Neural cell (in vitro differentiated cells): ENCODE results near the gene TRIO.

Experiments used
- EP300 ChIP-seq: fragments of 450-650 bp; conservative IDR thresholded peaks from 2 replicates; pipeline ENCODE4 v1.6.1; 2014; ENCODE audit warnings: antibody characterized with exemption, mild to moderate bottlenecking, moderate library complexity; ENCODE audit not compliant: poor library complexity, severe bottlenecking
- MXI1 ChIP-seq: fragments of 450-650 bp; conservative IDR thresholded peaks from 2 replicates; pipeline ENCODE4 v1.6.1; 2014; ENCODE audit warnings: antibody characterized with exemption, mild to moderate bottlenecking; ENCODE audit not compliant: poor library complexity, severe bottlenecking
- TF ChIP-seq, protein P1 (sequence below): IDR thresholded peaks from 2 replicates; pipeline ENCODE4 v1.6.1; 2012; ENCODE audit warnings: borderline replicate concordance

DNA sequence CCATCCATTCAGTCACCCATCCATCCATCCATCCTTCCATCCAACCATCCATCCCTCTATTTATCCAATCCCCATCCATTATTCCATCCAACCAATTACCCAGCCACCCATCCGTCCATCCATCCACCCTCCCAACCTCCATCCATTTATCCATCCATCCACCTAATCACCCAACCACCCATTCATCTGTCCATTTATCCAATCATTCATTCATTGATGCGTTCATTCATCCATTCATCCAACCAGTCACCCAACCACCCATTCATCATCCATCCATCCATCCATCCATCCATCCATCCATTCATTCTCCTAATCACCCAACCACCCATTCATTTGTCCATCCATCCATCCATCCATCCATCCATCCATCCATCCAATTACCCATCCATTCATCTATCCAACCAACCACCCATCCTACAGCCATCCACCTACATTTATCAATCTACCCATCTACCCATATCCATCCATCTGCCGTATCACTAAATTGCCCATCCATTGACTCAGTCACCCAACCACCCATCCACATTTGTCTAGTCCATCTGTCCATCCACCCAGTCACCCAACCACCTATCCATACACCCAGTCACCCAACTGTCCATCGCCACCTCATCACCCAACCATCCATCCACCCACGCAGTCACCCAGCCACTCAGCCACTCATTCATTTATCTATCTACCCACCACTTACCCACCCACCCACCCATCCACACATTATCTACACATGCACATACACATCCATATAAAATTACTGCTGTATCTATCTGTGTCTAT, 165.4 kb downstream of the TRIO start:
- TF ChIP-seq, protein P1, sequence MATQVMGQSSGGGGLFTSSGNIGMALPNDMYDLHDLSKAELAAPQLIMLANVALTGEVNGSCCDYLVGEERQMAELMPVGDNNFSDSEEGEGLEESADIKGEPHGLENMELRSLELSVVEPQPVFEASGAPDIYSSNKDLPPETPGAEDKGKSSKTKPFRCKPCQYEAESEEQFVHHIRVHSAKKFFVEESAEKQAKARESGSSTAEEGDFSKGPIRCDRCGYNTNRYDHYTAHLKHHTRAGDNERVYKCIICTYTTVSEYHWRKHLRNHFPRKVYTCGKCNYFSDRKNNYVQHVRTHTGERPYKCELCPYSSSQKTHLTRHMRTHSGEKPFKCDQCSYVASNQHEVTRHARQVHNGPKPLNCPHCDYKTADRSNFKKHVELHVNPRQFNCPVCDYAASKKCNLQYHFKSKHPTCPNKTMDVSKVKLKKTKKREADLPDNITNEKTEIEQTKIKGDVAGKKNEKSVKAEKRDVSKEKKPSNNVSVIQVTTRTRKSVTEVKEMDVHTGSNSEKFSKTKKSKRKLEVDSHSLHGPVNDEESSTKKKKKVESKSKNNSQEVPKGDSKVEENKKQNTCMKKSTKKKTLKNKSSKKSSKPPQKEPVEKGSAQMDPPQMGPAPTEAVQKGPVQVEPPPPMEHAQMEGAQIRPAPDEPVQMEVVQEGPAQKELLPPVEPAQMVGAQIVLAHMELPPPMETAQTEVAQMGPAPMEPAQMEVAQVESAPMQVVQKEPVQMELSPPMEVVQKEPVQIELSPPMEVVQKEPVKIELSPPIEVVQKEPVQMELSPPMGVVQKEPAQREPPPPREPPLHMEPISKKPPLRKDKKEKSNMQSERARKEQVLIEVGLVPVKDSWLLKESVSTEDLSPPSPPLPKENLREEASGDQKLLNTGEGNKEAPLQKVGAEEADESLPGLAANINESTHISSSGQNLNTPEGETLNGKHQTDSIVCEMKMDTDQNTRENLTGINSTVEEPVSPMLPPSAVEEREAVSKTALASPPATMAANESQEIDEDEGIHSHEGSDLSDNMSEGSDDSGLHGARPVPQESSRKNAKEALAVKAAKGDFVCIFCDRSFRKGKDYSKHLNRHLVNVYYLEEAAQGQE: no peak
- no peak for TF ChIP-seq EP300
- TF ChIP-seq MXI1: no peak
